Measurements from ENCODE around the gene RADIL.

Gene RADIL

DNA sequence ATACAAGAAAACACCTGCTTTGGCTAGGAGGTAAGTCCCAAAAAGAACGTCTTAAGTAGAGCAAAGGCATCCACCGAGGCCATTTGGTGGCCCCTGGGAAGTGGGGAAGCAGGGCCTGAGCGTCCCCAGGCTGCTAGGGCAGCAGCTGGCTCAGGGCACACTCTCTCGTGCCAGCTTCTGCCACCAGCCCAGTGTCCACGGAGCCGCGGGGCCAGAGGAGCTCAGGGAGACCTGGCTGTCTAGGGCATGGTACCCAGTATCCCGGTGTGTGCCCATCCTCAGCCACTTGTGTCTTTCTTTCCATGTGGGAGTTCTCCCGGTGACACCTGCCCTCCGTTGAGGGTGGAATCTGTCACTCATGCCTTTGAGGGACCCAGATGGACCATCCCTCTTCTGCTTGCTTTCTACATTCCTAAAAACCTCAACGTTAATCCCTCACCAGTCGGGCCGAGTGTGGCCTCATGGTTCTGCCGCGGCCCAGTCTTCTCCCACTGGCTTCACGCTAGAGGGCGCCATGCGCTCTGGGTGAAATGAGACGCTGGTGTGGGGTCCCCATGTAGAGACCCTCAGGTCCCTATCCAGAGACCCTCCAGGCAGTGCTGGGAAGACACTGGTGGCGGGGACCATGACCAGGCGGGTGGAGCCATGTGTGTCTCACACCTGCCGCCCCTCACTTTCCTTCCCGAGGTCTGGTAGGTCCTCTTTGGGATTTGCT is 117.6 kb downstream of the RADIL start:
- in situ Hi-C loops (cut with MboI; ENCODE audit: low sequenced_read_pairs, unreplicated experiment), result loop anchor here (25.0 kb wide), 1 partner anchor 154 kb away; no protein-coding TSS in a partner anchor
- TF ChIP-seq, protein P1, sequence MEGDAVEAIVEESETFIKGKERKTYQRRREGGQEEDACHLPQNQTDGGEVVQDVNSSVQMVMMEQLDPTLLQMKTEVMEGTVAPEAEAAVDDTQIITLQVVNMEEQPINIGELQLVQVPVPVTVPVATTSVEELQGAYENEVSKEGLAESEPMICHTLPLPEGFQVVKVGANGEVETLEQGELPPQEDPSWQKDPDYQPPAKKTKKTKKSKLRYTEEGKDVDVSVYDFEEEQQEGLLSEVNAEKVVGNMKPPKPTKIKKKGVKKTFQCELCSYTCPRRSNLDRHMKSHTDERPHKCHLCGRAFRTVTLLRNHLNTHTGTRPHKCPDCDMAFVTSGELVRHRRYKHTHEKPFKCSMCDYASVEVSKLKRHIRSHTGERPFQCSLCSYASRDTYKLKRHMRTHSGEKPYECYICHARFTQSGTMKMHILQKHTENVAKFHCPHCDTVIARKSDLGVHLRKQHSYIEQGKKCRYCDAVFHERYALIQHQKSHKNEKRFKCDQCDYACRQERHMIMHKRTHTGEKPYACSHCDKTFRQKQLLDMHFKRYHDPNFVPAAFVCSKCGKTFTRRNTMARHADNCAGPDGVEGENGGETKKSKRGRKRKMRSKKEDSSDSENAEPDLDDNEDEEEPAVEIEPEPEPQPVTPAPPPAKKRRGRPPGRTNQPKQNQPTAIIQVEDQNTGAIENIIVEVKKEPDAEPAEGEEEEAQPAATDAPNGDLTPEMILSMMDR (IDR thresholded peaks at IDR 0.05; ENCODE audit: borderline replicate concordance, control extremely low read depth, extremely low read depth, insufficient read depth, missing control alignments), result no peak
- no peak for DNase-seq (ENCODE audit: low spot score)

DNA sequence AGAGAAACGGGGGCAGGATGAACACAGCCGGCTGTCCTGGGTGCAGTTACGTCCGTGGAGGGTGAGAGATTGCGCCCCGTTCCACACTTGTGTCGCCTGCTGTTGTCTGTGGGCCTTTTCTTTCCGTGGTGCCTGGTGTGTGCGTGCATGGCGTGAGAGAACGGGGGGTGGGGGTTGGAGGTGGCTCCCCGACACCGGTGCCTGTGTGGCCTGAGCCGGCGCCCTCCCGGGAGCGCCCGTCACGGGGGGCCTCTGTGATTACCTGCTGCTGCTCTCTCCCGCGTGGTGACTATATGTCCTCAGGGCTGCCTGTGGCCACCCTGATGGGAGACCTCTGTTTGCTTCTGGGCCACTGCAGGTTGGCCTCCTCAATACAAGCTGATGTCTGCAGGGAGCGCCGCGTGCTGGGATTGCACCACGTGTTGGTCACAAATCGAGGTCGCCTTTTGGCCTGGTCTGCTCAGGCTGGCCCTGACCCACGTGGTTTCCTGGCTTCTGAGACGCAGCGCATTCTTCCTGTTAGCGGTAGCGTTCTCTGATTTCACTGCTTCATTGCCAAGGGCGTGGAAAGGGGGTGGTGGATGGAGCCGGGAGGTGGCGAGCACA is 119.0 kb downstream of the RADIL start:
- TF ChIP-seq, protein P1 (IDR thresholded peaks at IDR 0.05; ENCODE audit: borderline replicate concordance, control extremely low read depth, extremely low read depth, insufficient read depth, missing control alignments), result no peak
- in situ Hi-C loops (cut with MboI; ENCODE audit: low sequenced_read_pairs, unreplicated experiment), result loop anchor here (25.0 kb wide), 1 partner anchor 152 kb away; no protein-coding TSS in a partner anchor
- no peak for DNase-seq (ENCODE audit: low spot score)

DNA sequence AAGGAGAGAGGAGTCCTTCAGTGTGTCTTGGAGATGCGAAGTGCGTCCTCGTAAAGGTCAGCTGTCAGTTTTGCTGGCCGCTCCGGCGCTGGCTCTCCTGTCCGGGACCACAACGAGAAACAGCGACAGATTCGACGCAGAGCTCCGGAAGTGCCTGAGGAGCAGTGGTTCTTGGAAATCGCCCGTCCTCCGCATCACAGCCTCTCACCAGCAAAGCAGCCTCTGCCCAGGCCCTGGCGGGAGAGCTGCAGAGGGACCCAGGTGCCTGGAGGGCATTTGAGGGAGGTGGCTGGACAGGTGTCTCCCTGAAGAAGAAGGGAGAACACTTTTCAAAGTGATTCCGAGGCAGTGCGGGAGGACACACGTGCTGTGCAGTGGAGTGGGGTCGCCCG is 119.7 kb downstream of the RADIL start:
- no peak for DNase-seq (ENCODE audit: low spot score)
- TF ChIP-seq, protein P1 (IDR thresholded peaks at IDR 0.05; ENCODE audit: borderline replicate concordance, control extremely low read depth, extremely low read depth, insufficient read depth, missing control alignments), result no peak
- in situ Hi-C loops (cut with MboI; ENCODE audit: low sequenced_read_pairs, unreplicated experiment), result loop anchor here (25.0 kb wide), 1 partner anchor 151 kb away; no protein-coding TSS in a partner anchor

DNA sequence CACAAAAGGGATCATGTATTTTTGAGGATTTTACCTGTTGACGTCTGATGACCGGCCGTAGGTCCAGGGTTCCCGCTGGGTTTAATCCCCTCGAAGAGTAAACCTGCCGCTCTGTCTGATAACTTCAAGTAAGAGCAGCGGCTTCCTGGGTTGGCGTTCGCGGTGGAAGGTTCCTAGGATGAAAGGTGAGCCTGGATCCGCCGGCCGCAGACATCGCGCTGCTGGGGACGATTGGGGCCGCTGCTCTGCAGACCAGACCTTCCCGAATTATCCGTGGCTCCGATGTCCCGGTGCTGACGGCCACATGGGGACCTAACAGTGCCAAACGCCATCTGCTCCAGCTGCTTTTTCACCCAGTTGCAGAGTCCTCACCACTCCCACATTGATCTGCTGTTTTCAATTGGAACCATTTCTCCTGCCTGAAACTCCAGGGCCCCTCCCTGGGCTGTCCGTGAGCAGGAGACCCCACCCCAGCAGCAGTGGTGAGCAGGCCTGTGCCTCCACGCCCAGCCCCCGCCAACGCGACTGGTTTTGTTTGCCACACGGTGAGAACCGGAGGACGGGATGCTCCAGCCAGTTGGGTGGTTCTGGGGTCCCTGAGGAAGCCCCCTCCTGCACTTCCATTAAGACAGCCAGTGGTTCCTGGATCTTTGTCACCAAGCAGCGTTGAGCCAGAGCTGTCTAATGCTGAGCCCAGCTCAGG is 120.3 kb downstream of the RADIL start:
- TF ChIP-seq, protein P1 (IDR thresholded peaks at IDR 0.05; ENCODE audit: borderline replicate concordance, control extremely low read depth, extremely low read depth, insufficient read depth, missing control alignments), result no peak
- in situ Hi-C loops (cut with MboI; ENCODE audit: low sequenced_read_pairs, unreplicated experiment), result loop anchor here (25.0 kb wide), 1 partner anchor 151 kb away; no protein-coding TSS in a partner anchor

DNA sequence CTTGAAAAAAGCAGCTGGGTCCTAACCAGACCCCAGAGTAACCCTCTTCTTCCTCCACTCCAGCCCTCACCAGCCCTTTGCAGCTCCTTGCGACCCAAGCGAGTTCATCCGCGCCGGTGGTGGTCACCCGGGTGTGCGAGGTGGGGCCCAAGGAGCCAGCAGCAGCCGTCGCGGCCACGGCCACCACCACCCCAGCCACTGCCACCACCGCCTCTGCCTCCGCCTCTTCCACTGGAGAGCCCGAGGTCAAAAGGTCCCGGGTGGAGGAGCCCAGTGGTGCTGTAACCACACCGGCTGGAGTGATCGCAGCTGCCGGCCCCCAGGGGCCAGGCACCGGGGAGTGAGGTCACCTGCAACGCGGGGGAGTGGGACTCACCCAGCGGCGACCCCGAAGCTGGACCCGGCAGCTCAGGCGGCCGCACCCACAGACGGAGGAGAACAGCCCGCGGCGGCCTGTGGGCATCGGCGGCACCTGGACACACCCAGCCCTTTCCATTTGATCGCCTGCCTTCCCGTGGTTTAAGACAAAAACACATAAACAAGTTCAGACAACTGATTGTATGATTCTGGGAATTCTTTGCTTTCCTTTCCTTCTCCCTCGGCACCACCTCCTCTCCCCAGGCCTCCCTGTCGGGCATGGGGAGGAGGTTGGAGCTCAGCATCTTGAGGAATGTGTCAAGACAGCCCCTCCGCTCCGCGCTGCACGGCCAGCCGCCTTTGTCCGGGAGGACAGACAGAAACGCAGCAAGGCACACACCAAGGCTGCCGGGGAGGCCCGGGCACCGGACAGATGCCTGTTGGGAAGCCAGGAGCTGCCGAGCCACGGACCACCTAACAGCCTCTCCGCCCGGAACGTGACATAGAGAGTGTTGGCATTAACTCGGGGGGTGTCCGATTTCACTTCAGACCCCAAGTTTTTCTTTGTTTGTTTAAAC is 121.1 kb downstream of the RADIL start:
- in situ Hi-C loops (cut with MboI; ENCODE audit: low sequenced_read_pairs, unreplicated experiment), result loop anchor here (25.0 kb wide), 1 partner anchor 150 kb away; no protein-coding TSS in a partner anchor
- TF ChIP-seq, protein P1 (IDR thresholded peaks at IDR 0.05; ENCODE audit: borderline replicate concordance, control extremely low read depth, extremely low read depth, insufficient read depth, missing control alignments), result no peak
- DNase-seq (ENCODE audit: low spot score), result no peak

More for the DNA sequence above, 120.3 kb downstream of the RADIL start:
- DNase-seq (ENCODE audit: low spot score), result no peak

All from GM13976 (cell line).